Epidermal melanocyte (primary cell): ENCODE data around the gene MPHOSPH10.
"Not testable (repeated sequence)": the region's sequence is repeated elsewhere in the genome, so short reads cannot be mapped to it uniquely, and the experiment has no call there.

Experiments
- DNase-seq: peaks from one replicate; pipeline ENCODE4 v3.0.0; 2011; ENCODE audit warnings: low spot score; ENCODE audit not compliant: insufficient read length

The MPHOSPH10 gene

DNA sequence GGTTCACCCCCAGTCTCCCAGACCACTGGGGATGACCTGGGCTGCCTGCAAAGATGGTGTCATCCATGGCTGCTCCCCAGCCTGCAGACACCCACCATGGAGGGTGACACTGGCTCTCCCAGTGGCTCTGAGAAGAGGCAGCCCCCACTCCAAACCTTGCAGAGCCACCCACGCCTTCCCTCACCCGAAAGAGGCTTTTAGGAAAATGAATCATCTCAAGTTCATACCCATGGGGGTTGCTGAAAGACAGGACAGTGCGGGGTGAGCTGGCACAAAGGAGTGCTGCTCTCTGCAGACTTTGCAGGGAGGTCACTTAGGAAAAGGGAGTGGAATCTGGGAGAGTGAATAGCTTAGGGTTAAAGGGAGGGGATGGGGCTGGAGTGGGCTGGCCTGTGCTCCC is 36.4 kb downstream of the MPHOSPH10 start:
- no peak for DNase-seq

DNA sequence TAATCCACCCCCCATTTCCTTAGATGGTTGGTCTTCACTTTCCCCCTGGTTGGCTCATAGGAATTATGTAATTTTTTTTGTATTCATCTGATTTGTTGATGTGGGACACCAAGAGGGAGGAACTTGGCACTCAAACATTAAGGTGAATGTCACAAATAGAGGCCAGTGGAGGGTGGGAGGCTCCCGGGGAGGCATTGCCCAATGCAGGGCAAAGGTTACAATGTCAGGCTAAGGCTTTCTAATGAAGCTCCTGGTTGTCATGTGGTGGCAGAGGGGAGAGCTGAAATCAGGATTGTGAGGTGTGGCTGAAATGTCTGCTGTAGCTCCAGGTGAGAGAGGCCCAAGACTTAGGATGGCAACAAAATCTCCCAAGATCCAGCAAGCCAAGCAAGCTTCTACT is 42.7 kb downstream of the MPHOSPH10 start:
- no peak for DNase-seq

DNA sequence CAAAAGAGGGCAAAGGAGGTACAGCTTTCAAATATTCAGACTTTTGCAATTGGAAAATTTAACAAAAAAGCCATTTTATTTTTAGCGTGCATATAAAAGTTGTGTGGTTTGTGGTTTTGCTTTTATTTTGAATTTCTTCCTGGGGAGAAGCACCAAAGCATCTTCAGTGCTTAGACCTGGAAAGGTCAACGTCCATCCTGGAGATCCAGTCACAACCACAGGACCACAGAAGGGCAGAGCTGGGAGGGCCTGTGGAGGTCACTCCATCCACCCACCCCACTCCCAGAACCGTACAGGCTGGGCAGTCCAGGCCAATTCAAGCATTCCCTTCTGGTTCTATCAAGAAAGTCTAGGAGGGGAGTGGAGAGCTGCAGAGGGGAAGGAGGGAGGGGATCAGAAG is 43.8 kb downstream of the MPHOSPH10 start:
- DNase-seq, result no peak

DNA sequence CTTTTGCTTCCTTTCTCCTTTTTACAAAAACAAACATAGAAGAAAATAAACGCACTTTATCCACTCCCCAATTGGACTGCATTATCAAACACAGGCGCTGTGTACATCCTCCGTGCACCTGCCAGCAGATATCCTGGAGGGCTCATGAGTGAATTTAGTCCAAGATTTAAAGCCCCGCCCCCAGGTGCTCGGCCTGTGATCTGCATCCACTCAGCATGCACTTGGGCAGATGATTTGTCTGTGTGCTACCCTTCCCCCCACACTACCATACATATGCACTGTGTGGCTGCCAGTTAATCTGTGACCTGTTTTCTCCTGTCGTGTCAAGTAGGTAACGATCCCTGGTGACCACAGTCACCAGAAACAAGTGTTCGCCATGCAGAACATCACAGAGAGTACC is 48.4 kb downstream of the MPHOSPH10 start:
- not testable (repeated sequence) for DNase-seq

DNA sequence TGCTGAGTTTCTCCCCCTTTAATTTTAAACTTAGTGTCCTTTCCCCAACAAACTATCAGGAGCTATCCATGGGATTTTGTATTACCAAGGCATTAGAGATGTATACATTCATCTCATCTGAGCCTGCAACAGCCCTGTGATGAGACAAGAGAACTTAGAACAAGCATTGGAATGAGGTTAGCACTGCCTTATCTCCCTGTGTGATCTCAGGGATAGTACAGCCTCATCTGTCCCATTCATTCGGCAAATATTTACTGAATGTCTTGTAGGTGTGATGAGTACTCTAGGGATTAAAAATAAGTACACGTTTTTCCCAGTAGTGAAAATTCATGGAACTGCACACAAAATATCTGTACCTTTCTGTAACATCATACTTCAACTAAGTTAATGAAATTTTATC is 50.9 kb downstream of the MPHOSPH10 start:
- no peak for DNase-seq

DNA sequence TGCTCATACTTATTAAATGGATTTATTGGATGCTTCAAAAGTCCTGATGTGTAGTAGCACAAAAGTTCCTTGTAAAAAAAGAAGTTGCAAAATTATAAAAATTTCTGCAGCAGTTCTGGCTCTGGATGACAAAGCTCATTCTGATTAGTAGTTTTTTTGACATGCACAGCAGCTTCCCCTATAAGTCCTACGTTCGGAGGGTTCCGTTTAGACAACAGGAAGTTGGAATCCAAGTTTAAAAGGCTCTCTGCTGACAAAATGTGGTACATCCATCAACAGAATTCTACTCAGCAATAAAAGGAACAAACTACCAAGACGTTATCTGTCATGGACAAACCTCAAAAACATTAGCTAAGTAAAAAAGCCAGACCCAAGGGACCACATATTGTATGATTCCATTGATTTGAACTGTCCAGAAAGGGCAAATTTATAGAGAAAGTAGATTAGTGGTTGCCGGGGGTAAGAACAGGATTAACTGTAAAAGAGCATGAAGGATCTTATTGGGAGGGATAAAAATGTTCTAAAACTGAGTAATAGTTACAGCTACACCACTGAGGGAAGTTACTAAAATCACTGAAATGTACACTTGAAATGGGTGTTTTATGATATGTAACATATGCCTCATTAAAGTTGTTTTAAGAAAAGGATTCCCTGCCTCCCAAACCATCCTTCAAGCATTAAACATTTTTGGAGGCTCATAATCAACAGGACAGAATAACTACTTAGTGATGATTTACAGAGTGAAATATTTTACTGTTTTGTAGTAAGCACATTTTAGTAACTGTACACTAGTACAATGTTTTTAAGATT is 53.1 kb downstream of the MPHOSPH10 start:
- DNase-seq, result not testable (repeated sequence)

DNA sequence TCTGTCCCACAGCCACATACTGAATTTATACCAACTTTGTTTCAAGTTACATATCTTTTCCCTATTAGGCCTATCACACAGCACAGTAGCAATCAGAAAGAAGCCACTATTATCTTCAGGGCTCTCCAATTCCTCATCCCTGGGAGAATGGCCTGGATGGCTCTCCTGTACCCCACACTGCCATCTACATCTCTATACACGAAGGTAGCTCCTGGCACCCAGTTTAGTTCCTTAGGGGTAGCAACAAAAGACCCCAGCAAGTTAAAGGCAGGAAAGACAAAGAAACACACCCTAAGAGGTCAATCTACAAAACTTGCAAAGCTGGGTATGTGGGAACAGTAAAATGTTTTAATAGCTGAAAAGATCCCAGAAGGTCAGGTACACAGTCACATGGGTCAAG is 56.5 kb downstream of the MPHOSPH10 start:
- DNase-seq, result no peak

DNA sequence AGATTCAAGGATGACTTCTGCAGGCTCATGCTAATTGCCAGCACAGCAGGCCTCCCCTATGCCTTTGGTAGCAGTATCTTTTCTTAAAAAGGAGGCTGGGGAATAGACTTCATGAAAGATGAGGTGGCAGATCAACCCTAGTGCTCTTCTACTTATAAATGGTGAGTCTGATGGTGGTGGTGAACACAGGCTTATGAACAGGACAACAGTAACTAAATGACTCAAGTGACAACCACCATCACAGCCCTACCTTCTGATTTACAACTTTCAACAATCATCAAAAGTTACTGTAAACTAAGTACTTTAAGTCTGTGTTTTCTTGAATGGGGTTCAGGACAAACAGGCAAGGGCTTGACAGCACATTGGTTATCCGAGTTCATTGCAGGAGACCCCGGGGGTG is 57.2 kb downstream of the MPHOSPH10 start:
- DNase-seq, result no peak

DNA sequence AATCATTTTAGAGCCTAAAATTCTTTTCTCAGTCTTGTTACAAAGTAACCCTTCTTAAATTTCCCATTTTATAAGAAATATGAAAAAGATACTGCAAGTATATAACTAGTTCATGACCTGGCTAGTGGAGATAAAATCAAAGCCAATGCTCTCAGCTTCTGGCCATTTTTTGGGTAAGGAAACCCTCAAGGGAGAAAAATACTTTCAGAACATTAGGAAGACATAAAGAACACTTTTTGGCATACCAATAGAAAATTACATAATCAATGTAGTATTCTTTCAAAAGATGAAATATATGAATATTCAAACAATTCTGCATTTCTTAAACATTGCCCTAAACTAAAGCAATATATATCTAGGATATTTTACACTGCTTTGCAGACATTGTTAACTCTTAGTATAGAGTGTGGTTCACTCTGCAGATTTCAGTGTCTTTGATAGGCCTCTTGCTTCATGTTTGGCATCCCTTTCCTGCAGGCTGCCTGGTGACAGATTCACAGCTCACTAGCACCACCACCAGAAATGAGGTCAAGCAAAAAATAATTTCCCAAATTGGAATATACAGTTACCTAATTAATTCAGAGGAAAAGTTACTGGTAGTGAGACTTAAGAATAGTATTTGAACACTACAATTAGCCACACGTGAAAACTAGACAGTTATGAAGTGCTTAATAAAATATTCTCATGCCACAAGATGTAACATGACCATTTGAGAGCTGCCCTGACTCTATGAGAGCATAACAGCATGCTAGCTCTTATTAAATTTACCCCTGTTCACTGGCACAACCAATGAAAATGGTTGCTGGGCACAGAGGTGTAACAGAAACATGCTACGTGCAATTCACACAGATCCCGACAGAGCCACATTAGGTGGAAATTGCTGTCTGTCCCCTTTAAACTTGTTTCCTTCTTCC is 60.5 kb downstream of the MPHOSPH10 start:
- no peak for DNase-seq

DNA sequence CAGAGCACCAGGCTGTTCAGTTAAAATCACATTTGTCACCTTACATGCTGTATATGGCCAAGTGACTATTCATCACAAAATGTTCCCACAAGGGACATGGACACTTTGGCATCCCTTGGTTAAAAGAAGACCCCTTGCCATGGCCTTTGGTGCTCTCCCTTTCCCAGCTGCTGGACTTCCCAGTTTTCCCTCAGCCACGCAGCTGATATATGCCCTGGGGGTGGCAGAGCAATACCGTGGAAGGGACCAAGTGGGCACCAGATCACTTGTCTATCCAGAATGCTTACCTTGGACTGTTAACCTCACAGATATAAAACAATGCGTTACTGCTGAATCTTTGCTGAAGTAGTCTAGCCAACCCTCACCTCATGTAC is 61.1 kb downstream of the MPHOSPH10 start:
- DNase-seq, result no peak
